Peyer's patch (tissue), 4 donors: ENCODE data around the gene TXNRD2.

Experiments used
- POLR2A ChIP-seq, 2 donors: fragments of 450-650 bp; IDR thresholded peaks; one replicate each; pipeline ENCODE4 v1.5.1; 2017; ENCODE audit warnings: antibody characterized with exemption in 2 of 2, mild to moderate bottlenecking in 2 of 2, moderate library complexity in 2 of 2
- TF ChIP-seq, protein P1 (sequence below), 6 experiments: fragments of 450-650 bp in 4 of 6; fragments of 200-600 bp in 2 of 6; sonication (generic) in 1 of 6; IDR thresholded peaks; one replicate each; pipeline ENCODE4 v1.5.1; 2017 to 2019; ENCODE audit warnings: antibody characterized with exemption in 6 of 6, mild to moderate bottlenecking in 3 of 6, moderate library complexity in 1 of 6

DNA sequence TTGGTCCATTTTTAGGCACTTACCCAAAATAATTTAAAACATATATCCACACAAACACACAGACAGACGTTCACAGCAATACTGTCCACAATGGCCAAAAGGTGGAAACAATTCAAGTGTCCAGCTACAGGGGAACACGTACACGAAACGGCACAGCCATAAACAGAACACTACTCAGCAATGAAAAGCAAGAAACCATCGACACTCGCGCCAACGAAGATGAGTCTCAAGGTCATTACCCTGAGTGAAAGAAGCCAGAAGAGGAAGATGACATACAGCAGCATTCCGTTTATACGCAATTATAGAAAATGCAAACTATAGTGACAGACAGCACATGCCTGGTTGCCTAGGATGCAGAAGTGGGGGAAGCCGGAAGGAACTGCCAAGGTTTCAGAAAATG, 13.4 kb downstream of the TXNRD2 start:
- TF ChIP-seq, protein P1, sequence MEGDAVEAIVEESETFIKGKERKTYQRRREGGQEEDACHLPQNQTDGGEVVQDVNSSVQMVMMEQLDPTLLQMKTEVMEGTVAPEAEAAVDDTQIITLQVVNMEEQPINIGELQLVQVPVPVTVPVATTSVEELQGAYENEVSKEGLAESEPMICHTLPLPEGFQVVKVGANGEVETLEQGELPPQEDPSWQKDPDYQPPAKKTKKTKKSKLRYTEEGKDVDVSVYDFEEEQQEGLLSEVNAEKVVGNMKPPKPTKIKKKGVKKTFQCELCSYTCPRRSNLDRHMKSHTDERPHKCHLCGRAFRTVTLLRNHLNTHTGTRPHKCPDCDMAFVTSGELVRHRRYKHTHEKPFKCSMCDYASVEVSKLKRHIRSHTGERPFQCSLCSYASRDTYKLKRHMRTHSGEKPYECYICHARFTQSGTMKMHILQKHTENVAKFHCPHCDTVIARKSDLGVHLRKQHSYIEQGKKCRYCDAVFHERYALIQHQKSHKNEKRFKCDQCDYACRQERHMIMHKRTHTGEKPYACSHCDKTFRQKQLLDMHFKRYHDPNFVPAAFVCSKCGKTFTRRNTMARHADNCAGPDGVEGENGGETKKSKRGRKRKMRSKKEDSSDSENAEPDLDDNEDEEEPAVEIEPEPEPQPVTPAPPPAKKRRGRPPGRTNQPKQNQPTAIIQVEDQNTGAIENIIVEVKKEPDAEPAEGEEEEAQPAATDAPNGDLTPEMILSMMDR (IDR thresholded peaks at IDR 0.05): no peak
- no peak for TF ChIP-seq POLR2A (IDR thresholded peaks at IDR 0.05)
